Fibroblast of skin of abdomen (primary cell): ENCODE results near the gene SOX8. TPM values are rescaled to one million over a fixed set of nuclear protein-coding genes. Genes with fewer than 3 reads are reported as not detected.
"Not testable (repeated sequence)": the region's sequence is repeated elsewhere in the genome, so short reads cannot be mapped to it uniquely, and the experiment has no call there.

Source experiments
- DNase-seq: peaks from one replicate; pipeline ENCODE4 v3.0.0-alpha.2; 2013
- polyA plus RNA-seq, 2 experiments: library from polyadenylated mRNA; unstranded; fragments of 120-200 nt; gene quantifications; one replicate each; pipeline ENCODE4 v1.2.1, GENCODE V29; 2013; ENCODE audit not compliant: insufficient read length in 2 of 2

Gene SOX8
- polyA plus RNA-seq (2013, experiment 1 of 2; ENCODE audit: insufficient read length) = 0.21 TPM
- polyA plus RNA-seq (2013, experiment 2 of 2; ENCODE audit: insufficient read length) = 0.24 TPM

DNA sequence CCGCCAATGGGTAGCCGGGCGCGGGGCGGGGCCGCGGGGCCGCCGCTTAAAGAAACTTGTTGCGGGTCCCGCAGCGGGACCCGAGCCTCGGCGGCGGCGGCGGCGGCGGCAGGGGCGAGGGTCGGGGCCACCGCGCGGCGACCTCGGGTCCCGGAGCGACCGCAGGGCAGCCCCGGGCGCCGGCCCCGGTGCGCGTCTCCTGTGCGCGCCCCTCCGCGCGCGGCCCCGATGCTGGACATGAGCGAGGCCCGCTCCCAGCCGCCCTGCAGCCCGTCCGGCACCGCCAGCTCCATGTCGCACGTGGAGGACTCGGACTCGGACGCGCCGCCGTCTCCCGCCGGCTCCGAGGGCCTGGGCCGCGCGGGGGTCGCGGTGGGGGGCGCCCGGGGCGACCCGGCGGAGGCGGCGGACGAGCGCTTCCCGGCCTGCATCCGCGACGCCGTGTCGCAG is at the start of gene SOX8:
TSS of gene SOX8 (plus strand) at position 76 of the 450 bp plus-strand sequence. CDS start at position 229, 153 bp downstream.
- no peak for DNase-seq

DNA sequence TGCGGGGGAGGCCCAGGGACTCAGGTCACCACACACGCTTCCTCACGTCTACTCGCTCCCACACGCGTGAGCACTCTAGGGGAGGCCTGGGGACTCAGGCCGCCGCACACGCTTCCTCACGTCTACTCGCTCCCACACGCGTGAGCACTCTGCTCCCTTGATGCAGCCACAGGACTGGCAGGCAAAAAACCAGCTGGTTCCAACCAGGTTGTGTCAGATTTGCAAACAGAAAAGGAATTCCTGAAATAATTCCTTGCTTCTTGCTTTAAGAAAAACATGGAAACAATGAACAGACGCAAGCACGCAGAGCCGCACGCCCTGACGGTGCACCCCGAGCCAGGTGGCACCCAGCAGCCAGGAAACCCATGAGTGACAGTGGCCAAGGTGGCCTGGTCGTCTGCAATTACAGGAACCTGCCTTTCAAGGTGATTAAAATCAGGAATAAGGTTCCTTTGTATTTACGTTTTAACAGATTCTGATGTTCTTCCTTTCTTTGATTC is 48.7 kb upstream of the SOX8 start:
- no peak for DNase-seq

DNA sequence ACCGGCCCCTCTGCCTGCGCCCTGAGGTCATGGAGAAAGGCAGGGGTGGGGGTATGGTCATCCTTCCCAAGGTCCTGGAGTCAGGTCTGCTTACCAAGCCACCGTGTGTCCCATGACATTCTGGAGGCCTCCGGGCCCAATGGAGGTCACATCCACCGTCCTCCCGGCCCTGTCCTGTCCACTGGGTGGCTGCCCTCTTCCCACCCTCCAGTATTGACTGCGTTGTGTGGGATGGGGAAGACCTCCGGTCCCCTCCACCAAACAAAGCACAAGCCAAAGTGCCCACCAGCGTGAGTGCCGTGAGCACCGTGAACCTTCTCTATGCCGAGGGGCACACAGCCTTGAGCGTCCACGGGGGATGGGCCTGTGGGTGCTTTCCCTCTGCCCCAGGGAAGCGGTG is 48.0 kb upstream of the SOX8 start:
- DNase-seq = no peak

DNA sequence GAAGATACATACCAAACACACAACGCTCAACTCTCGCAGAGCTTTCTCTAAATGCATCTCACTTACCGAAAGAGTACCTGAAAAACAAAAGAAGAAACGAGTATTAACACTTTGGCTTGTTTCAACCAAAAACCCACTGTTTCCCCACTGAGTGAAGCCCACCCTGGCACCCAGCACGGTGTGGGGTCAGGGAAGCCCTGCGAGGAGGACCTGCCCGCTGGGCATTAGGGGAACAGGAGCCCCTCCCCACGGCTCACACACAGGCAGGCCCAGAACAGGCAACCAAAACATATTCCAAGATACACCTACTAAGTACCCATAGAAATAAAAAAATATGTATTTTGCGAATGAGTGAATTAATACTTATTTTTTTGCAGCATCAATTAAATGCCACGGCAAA is 47.4 kb upstream of the SOX8 start:
- no peak for DNase-seq

DNA sequence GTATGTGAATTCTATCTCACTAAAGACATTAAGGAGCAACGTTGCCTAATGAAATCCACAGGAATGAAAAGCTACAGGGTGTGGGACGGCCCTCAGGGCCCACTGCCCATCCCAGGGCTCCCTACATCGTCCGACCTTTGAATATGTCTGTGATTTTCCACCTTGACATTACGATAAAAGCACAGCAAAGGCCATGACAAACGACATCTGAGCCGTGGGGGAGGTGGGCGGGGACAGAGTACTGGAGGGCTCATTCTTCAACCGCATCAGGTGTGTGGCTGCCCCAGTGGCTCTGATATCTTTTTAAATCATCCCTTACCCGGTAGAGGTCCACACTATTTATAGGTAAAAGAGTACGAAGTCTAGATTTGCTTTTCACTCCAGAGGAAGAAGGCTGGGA is 45.9 kb upstream of the SOX8 start:
- DNase-seq = no peak

DNA sequence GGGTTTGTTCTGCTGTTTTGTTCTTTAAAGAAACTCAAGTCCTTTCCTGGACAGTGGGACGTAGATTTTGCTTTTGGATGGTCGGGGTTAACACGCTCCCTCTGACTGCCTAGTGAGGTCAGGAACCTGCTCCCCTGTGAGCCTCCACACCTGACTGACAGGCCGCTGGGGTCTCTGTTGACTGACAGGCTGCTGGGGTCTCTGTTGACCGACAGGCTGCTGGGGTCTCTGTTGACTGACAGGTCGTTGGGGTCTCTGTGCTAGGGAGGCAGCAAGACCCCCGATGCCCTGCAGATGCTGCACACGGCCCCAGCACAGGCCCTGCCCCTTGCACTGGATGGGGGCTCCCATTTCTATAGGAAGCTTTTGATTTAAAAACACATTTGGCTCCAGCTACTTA is 44.3 kb upstream of the SOX8 start:
- DNase-seq = no peak

DNA sequence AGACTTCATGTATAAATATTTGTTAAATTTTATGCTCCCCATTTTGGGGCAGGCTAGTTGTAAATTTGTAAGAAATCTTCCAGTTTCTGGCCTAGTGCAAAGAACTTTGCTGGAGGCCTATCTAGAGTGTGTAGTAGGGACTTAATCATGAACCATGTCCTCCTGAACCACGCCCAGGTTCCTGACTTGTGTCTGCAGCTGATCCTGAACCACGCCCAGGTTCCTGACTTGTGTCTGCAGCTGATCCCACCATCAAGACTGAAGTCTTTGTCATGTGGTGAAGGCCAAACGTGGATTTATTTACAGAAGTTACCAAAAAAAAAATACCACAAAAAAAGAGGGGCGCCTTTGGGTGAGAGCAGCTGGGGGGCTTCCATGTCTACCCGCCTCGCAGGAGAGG is 43.8 kb upstream of the SOX8 start:
- no peak for DNase-seq

DNA sequence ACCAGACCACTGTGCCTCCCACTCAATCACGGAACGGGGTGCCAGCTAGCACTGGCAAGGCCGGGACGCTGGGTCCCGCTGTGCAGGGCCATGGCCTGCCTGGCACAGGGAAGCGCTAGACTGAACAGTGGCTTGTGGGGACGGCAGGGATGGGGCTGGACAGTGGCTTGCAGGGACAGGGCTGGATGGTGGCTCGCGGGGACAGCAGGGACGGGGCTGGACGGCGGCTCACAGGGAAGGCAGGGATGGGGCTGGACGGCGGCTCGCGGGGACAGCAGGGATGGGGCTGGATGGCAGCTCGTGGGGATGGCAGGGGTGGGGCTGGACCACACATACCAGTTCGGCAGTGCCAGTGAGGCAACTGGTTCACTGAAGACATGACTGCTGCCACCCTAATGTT is 43.4 kb upstream of the SOX8 start:
- no peak for DNase-seq

DNA sequence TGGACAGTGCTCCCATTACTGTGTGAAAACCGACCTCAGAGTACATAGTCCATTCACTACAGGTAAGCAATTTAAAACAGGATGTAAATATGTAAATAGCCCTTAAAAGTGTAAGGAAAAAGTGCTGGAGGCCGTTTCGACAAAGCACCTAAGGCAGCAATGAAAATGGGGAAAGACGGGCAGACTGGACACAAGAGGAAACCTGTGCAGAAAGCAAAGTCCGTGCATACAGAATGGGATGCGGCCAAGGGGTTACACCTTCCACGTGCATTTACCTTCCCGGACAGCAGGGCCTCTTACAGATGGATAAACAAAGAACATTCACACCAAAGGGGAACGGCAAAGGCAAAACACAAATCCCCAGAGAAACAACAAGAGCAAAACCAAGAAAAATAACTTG is 42.8 kb upstream of the SOX8 start:
- no peak for DNase-seq

DNA sequence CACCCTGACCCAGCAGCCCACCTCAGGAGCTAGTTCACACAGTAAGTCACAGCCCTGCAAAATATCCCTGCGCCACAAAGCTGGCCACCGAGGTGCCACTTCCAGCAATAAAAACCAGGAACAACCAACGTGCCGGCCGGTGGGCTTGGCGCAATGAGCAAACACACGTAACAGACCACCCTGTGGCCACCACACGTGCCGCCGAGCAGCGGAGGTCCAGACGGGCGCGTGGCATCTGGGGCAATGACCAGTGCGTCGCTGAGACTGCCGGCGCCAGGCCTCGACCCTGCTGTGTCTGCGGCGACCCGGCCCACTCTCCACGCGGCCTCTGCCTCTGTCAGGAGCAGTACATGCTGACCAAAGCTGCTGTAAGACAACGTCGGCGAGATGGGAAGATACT is 42.3 kb upstream of the SOX8 start:
- DNase-seq = no peak

DNA sequence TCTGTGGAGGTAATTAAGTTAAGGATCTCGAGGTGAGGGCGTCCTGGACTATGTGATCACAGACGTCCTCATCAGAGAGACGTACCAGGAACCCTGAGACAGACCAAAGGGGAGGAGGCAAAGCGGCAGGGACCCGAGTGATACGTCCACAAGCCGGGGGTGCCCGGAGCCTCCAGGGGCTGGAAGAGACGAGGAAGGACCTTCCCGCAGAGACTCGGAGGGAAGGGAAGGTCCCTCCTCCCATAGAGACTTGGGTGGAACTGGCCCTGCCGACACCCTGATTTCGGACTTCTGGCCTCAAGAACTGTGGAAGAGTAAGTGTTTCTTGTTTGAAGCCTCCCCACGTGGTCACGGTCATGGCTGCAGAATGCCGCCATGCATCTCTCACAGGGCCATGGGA is 41.6 kb upstream of the SOX8 start:
- no peak for DNase-seq

DNA sequence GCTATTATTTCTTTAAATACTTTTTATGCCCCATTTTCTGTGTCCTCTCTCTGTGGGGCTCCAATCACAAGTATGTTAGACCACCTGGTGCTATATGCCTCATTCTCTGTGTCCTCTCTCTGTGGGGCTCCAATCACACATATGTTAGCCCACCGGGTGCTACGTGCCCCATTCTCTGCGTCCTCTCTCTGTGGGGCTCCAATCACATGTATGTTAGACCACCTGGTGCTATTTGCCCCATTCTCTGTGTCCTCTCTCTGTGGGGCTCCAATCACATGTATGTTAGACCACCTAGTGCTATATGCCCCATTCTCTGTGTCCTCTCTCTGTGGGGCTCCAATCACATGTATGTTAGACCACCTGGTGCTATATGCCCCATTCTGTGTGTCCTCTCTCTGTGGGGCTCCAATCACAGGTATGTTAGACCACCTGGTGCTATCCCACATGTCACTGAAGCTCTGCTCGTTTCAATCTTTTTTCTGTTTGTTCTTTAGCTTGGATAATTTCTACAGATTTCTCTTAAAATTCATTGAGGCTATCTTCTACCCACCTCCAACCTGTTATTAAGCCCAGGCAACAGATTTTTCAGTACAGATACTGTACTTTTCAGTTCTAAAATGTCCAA is 39.0 kb upstream of the SOX8 start:
- DNase-seq = no peak

DNA sequence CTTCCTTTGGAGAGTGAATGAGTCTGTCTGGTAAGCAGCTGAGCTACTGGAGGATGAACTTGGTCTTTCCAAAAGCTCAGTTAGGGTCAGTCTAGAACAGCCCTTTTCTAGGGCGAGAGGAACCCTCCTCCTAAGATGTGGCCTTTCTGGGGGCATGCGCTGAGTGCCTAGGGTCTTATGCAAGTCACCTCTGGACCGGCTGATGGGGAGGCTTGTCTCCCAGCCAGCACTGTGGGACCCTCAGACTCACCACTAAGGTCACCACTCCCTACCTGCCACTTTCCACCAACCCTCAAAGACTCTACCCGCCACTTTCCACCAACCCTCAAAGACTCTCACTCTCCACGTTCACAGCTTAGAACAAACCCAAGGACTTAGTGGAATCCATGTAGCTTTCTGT is 37.6 kb upstream of the SOX8 start:
- no peak for DNase-seq

DNA sequence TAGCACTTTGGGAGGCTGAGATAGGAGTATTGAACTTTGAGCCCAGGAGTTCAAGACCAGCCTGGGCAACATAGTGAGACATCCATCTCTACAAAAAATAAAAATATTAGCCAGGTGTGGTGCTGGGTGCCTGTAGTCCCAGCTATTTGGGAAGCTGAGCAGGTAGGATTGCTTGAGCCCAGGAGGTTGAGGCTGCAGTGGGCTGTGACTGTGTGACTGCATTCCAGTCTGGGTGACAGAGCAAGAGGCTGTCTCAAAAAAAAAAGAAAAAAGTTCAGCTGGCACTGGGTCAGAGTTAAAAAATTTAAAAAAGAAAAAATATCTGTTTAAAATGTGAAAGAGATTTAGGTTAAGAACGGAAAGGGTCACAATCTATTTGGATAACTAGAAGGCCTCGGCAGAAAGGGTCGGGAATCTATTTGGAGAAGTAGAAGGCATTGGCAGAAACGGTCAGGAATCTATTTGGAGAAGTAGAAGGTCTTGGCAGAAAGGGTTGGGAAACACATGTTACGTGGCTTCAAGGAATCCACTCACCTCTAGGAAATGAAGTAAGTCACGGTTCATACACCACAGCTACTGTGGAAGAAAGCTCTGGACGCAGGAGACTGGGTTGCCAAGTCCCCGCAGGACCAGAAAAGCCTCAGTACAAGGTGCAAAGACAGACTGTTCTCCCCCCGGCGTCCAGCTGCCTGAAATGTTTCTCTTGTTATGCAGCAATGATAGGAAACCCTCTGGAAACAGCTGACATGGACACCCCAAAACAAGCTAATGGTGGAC is 36.1 kb upstream of the SOX8 start:
- no peak for DNase-seq

DNA sequence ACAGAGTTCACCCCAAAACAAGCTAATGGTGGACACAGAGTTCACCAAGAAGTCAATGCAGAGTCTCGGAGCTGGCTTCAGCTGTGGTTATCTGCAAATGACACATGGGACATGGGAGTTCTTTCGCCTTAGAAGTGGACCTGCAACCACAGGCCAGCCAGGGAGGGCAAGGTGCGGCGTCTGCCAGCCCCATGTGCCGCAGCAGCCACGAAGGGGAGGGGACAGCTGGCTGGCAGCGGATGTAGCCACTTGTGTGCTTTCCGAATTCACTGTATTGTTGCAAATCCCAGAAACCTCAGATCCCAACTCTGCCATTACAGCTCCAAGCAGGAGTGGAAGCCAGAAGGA is 35.5 kb upstream of the SOX8 start:
- no peak for DNase-seq

DNA sequence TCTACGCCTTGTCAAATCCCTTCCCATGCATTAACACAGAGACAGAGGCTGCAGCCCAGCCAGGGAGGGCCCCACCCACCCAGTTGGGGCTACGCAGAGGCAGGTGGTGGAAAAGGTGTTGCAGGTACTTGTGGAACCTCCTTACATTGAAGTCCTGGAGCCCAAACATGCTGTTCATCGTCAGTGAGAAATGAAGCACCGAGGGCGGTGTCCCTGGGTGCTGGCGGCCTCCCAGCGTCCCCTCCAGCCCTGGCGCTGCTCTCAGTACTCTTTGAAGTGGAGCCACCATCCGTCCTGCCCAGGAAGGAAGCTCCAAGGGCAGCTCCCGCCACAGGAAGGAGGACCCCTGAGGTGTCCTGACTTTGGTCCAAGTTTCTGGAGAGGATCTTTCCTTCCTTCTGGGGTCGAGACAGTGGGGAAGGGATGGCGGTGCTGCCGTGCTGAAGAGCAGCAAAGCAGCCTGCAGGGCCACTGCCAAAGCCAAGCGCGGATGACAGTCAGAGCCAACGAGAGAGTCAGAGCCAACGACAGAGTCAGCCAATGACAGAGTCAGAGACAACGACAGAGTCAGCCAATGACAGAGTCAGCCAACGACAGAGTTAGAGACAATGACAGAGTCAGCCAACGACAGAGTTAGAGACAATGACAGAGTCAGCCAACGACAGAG is 34.2 kb upstream of the SOX8 start:
- no peak for DNase-seq

DNA sequence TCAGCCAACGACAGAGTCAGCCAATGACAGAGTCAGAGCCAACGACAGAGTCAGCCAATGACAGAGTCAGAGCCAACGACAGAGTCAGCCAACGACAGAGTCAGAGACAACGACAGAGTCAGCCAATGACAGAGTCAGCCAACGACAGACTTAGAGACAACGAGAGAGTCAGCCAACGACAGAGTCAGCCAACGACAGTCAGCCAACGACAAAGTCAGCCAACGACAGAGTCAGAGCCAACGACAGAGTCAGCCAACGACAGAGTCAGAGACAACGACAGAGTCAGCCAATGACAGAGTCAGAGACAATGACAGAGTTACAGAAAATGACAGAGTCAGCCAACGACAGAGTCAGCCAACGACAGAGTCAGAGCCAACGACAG is 33.7 kb upstream of the SOX8 start:
- DNase-seq = not testable (repeated sequence)

DNA sequence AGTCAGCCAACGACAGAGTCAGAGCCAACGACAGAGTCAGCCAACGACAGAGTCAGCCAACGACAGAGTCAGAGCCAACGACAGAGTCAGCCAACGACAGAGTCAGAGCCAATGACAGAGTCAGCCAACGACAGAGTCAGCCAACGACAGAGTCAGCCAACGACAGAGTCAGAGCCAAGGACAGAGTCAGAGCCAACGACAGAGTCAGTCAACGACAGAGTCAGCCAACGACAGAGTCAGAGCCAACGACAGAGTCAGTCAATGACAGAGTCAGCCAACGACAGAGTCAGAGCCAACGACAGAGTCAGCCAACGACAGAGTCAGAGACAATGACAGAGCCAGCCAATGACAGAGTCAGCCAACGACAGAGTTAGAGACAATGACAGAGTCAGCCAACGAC is 32.8 kb upstream of the SOX8 start:
- DNase-seq = not testable (repeated sequence)

DNA sequence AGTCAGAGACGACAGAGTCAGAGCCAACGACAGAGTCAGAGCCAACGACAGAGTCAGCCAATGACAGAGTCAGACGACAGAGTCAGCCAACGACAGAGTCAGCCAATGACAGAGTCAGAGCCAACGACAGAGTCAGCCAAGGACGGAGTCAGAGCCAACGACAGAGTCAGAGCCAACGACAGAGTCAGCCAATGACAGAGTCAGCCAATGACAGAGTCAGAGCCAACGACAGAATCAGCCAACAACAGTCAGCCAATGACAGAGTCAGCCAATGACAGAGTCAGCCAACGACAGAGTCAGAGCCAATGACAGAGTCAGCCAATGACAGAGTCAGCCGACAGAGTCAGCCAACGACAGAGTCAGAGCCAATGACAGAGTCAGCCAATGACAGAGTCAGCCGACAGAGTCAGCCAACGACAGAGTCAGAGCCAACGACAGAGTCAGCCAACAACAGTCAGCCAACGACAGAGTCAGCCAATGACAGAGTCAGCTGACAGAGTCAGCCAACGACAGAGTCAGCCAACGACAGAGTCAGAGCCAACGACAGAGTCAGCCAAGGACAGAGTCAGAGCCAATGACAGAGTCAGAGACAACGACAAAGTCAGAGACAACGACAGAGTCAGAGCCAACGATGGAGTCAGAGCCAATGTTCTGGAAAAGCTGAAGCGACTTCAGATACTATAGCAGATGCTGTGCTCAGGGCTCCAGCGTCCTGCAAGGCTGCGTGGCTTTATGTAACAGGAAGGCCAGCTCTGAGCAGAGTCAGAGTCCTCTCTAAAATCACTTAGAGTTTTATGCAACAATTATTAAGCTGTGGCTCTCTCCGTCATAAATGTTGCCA is 30.6 kb upstream of the SOX8 start:
- DNase-seq = not testable (repeated sequence)

DNA sequence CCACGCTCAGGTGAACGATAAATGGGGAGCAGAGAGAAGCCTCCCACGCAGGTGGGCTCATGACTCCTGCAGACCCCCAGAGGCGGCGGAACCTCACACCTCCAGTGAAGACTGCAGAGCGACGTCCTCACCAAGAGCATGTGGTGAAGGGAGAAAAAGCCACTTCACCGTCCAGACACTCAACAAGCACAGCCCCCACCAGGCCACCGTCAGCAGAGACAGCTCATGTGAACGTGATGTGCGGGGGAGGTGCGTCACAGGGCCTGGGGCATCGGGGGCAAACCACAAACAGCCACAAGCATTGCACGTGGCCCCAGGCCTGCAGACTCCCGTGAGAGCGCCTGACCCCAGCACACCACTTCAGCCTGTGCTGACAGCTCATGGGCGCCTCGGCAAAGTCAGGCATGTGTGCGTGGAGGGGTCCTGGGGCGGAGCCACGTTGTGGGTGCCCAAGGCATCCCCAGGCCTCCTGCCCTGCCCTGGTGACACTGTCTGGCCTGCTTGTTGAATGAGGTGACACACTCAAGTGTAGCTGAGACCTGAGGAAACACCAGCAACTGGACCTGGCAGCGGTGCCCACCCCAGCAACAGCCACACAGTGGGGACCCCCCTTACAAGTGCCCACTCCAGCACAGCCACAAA is 29.8 kb upstream of the SOX8 start:
- no peak for DNase-seq

DNA sequence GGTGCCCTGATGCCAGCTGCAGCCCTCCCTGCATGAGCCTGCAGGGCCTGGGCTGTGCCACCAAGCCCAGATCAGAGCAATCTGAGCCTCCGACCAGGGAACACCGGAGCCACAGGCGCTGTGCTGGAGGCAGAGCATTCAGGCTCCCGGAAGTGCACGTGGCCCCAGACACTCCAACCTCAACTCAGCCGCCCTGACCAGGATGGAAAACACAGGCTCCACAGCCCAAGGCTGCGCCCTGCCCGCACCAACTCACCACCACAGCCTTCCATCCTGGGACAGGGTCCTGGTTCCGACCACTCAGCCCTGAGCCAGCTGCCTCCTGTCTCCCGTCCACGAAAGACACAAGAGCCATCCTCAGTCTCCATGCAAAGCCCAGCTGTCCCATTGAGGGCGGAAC is 29.2 kb upstream of the SOX8 start:
- DNase-seq = no peak

DNA sequence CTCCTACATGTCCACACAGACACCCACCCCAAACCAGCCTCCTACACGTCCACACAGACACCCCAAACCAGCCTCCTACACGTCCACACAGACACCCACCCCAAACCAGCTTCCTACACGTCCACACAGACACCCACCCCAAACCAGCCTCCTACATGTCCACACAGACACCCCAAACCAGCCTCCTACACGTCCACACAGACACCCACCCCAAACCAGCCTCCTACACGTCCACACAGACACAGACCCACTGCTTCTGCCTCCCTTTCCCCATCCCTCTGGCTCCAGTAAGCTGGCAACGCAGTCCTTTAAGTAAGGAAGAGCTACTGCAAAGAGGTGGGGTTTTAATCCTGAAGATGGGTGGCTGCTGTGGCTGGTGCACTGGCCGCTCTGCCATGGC is 27.8 kb upstream of the SOX8 start:
- DNase-seq = not testable (repeated sequence)
